K562 (cell line): ENCODE data around the gene LMX1B. TPM values are rescaled to one million over a fixed set of nuclear protein-coding genes. Genes with fewer than 3 reads are reported as not detected.

ENCODE experiments used
- ATAC-seq: fragments of 200-7000 bp; cut with Tn5 transposase; 3 replicates; pipeline ENCODE4 v1.9.1; 2020; ENCODE audit warnings: moderate library complexity
- BruUV-seq: library from RNA; stranded (reverse); fragments of 400-500 nt; replicated peaks from 2 replicates; lab custom pipeline; 2021; lab: Mats Ljungman, UMichigan
- CTCF ChIA-PET: fragments of 300-600 bp; formaldehyde crosslinking; extraction: SDS; loops from one replicate; lab custom pipeline; 2021; ENCODE audit warnings: low intra/inter-chr PET ratio; lab: Yijun Ruan, JAX
- POLR2A ChIA-PET: fragments of 300-600, 350-650 bp; sonication (Branson Sonifier 250); formaldehyde crosslinking; extraction: SDS; loops from one replicate; lab custom pipeline; 2021; ENCODE audit warnings: antibody characterized with exemption, inconsistent platforms; lab: Yijun Ruan, JAX
- DNase-seq, 4 experiments: peaks; one replicate each; pipeline versions ENCODE4 v3.0.0 to v3.0.0-alpha.2; 2011 to 2018; ENCODE audit warnings: low spot score in 3 of 4, mixed read lengths in 3 of 4; ENCODE audit errors: extremely low read depth in 1 of 4
- FAIRE-seq: peaks from 2 replicates; lab custom pipeline; 2011; peaks lifted over from hg19 to GRCh38; lab: Jason Lieb, UNC
- H2AFZ ChIP-seq: 2 replicates; pipeline ENCODE4 v1.6.0; 2011; ENCODE audit warnings: low read depth, low read length, control low read depth, inconsistent platforms
- H3K27ac ChIP-seq: fragments of 200-600 bp; 3 replicates; pipeline ENCODE4 v1.8.0; 2011; ENCODE audit warnings: low read depth, mild to moderate bottlenecking, control low read depth, inconsistent platforms, low read length, moderate library complexity, mixed read lengths; ENCODE audit errors: extremely low read depth
- H3K27me3 ChIP-seq, 2 experiments: fragments of 300-600 bp in 1 of 2; 2 replicates in 1 of 2; 3 replicates in 1 of 2; pipeline versions ENCODE4 v1.6.0 to v1.8.0; 2011; ENCODE audit warnings: inconsistent platforms in 2 of 2, low read length in 2 of 2, mild to moderate bottlenecking in 1 of 2, mixed read lengths in 1 of 2, moderate library complexity in 1 of 2; ENCODE audit not compliant: control insufficient read depth in 2 of 2, insufficient read depth in 2 of 2
- H3K36me3 ChIP-seq: fragments of 300-600 bp; 3 replicates; pipeline ENCODE4 v1.8.0; 2011; ENCODE audit warnings: mild to moderate bottlenecking, low read length, inconsistent platforms; ENCODE audit not compliant: control insufficient read depth, insufficient read depth
- H3K4me1 ChIP-seq, 2 experiments: fragments of 200-600 bp in 1 of 2; replicated peaks in 1 of 2; 2 replicates in 1 of 2; 3 replicates in 1 of 2; pipeline versions ENCODE4 v1.5.1 to v1.8.0; 2011; ENCODE audit warnings: inconsistent platforms in 2 of 2, low read length in 2 of 2, mild to moderate bottlenecking in 1 of 2, mixed read lengths in 1 of 2, moderate library complexity in 1 of 2; ENCODE audit not compliant: control insufficient read depth in 2 of 2, insufficient read depth in 2 of 2
- H3K4me2 ChIP-seq: 2 replicates; pipeline ENCODE4 v1.6.1; 2011; ENCODE audit warnings: low read length, control low read depth, inconsistent platforms, mixed read lengths; ENCODE audit not compliant: insufficient read depth
- H3K4me3 ChIP-seq: fragments of 200-600 bp; sonication (generic), shearing (Covaris generic); 2 replicates; pipeline ENCODE4 v1.5.1; 2016; ENCODE audit warnings: control low read depth, inconsistent platforms
- H3K79me2 ChIP-seq: fragments of 200-600 bp; 3 replicates; pipeline ENCODE4 v1.8.0; 2011; ENCODE audit warnings: low read length, inconsistent platforms; ENCODE audit not compliant: control insufficient read depth, insufficient read depth
- H3K9ac ChIP-seq, 2 experiments: 2 replicates each; pipeline versions ENCODE4 v1.6.0 to v1.6.1; 2011; ENCODE audit warnings: low read depth in 2 of 2, low read length in 2 of 2, control low read depth in 1 of 2, inconsistent platforms in 1 of 2, mild to moderate bottlenecking in 1 of 2, mixed read lengths in 1 of 2; ENCODE audit not compliant: insufficient read depth in 1 of 2
- H3K9me1 ChIP-seq: one replicate; pipeline ENCODE4 v1.6.0; 2011; ENCODE audit warnings: inconsistent platforms, mild to moderate bottlenecking, low read length, moderate library complexity; ENCODE audit not compliant: control insufficient read depth, insufficient read depth
- H3K9me3 ChIP-seq: replicated peaks from 2 replicates; pipeline ENCODE4 v1.5.1; 2011; ENCODE audit warnings: low read depth, low read length, inconsistent platforms; ENCODE audit not compliant: control insufficient read depth, insufficient read depth
- H4K20me1 ChIP-seq: replicated peaks from 2 replicates; pipeline ENCODE4 v1.6.1; 2011; ENCODE audit warnings: low read length, inconsistent platforms, mixed read lengths; ENCODE audit not compliant: control insufficient read depth, insufficient read depth
- CHD2 ChIP-seq: IDR thresholded peaks from 2 replicates; pipeline ENCODE4 v1.6.1; 2011; ENCODE audit warnings: low read depth, low read length
- HDAC1 ChIP-seq, 2 experiments: fragments of 450-650 bp; IDR thresholded peaks; 2 replicates each; pipeline ENCODE4 v1.6.1; 2016 to 2017; ENCODE audit warnings: inconsistent platforms in 1 of 2, mild to moderate bottlenecking in 1 of 2, moderate library complexity in 1 of 2
- HMG20B ChIP-seq: fragments of 250-450 bp; sonication (Bioruptor Pico); IDR thresholded peaks from 2 replicates; pipeline ENCODE4 v1.5.0; 2021; ENCODE audit warnings: mild to moderate bottlenecking
- ZNF699 ChIP-seq: fragments of 250-450 bp; sonication (Bioruptor Pico); IDR thresholded peaks from 2 replicates; pipeline ENCODE4 v1.8.0; 2021; ENCODE audit warnings: mild to moderate bottlenecking, moderate library complexity; ENCODE audit not compliant: insufficient replicate concordance
- WGBS: fragments of 100-300 bp; shearing (Covaris generic); methylation state at CpG from one replicate; pipeline ENCODE4 v1.1.6; 2016; ENCODE audit warnings: low coverage, mixed read lengths; ENCODE audit not compliant: insufficient coverage; ENCODE audit errors: missing lambda C conversion rate; 5-methylcytosine and 5-hydroxymethylcytosine counted together
- in situ Hi-C: fragments of 300-500 bp; cut with MboI; formaldehyde crosslinking; loops from 4 replicates; pipeline ENCODE4 v1.15.0; 2018; ENCODE audit warnings: inconsistent platforms, mixed read lengths
- intact Hi-C: fragments of 100-400 bp; cut with micrococcal nuclease; formaldehyde crosslinking; loops from 2 replicates; pipeline ENCODE4 v1.14.2; 2022
- polyA plus RNA-seq, 8 experiments: library from polyadenylated mRNA; depleted of rRNA in 4 of 8; stranded (reverse) in 5 of 8; unstranded in 3 of 8; fragments of >200 nt; fragmentation: Nextera tagmentation in 2 of 8; fragmentation: Illumina TruSeq in 1 of 8; extraction: Ambion mirVana in 2 of 8; extraction: Trizol in 1 of 8; gene quantifications; 2 replicates each; pipeline versions ENCODE4 v1.2.1 to v1.2.3, GENCODE V29; 2011 to 2014; ENCODE audit warnings: inconsistent platforms in 1 of 8, missing spikeins in 1 of 8
- total RNA-seq, 7 experiments: library from RNA; depleted of rRNA in 6 of 7; stranded (reverse); fragments of >200 nt in 6 of 7; fragmentation: Illumina TruSeq in 2 of 7; extraction: Trizol in 2 of 7; gene quantifications; 2 replicates each; pipeline versions ENCODE4 v1.2.1 to v1.2.3, GENCODE V29; 2011 to 2021; ENCODE audit warnings: low replicate concordance in 1 of 7
- TF ChIP-seq, protein P1 (sequence below): fragments of 250-450 bp; sonication (Bioruptor Pico); IDR thresholded peaks from 2 replicates; pipeline ENCODE4 v1.4.0; 2020

LMX1B gene
- total and polyA plus RNA-seq, 9 of the 15 experiments (the other 6 are each of a cell fraction or from before 2014, with no cell fraction given) = not detected

DNA sequence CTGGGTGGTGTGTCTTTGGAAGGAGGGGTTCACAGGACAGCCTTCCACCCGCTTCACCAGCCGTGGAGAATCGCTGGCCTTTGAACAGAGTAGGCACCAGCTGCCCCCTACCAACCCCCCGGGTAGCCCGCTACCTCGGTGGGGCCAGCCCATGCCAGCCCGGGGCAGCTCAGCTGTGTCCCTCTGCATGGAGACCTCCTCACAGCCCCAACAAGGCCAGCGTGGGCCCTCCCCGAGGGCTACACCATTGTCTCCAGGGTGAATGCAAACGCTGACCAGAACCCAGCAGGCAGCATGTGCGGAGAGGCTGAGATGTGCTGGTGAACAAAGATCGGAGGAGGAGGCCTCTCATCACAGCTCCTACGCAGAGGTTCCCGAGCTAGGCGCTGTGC is 51.9 kb downstream of the LMX1B start:
- H3K4me3 ChIP-seq = no peak overlapping the region
- DNase-seq = no peak
- no peak overlapping the region for H3K27ac ChIP-seq
- peaks cover 0 to 24% of the 10 kb centered on the region in 2 experiments; a peak in 2 of 5 replicates for H3K4me1 ChIP-seq
- H3K4me2 ChIP-seq = no peak overlapping the region
- H3K36me3 ChIP-seq = no peaks in the 10 kb centered on the region
- ATAC-seq = no peak
- in situ Hi-C loops (no loop called here), intact Hi-C loops (no loop called here)
- WGBS = 3% methylated on average over 12 of the region's 15 CpGs
- peaks cover 6% of the 10 kb centered on the region; the same call in 1 of the 2 replicates for H4K20me1 ChIP-seq
- H3K9me3 ChIP-seq = no peaks in the 10 kb centered on the region
- no TSS peak for BruUV-seq
- CTCF ChIA-PET = no interaction called here
- H3K9me1 ChIP-seq = no peaks in the 10 kb centered on the region
- peaks cover 14 to 57% of the 10 kb centered on the region in 2 experiments; a peak in 4 of 5 replicates for H3K27me3 ChIP-seq
- no peak overlapping the region for H2AFZ ChIP-seq
- FAIRE-seq = no peak
- no peaks in the 10 kb centered on the region for H3K79me2 ChIP-seq
- POLR2A ChIA-PET = interaction anchor here (0.6 to 1.3 kb wide), 3 partner anchors 24 to 142 kb away, joined by 3 to 5 read pairs (median 4); no protein-coding TSS in a partner anchor
- no peak overlapping the region; a peak in 1 of 4 replicates for H3K9ac ChIP-seq
- TF ChIP-seq, protein P1, sequence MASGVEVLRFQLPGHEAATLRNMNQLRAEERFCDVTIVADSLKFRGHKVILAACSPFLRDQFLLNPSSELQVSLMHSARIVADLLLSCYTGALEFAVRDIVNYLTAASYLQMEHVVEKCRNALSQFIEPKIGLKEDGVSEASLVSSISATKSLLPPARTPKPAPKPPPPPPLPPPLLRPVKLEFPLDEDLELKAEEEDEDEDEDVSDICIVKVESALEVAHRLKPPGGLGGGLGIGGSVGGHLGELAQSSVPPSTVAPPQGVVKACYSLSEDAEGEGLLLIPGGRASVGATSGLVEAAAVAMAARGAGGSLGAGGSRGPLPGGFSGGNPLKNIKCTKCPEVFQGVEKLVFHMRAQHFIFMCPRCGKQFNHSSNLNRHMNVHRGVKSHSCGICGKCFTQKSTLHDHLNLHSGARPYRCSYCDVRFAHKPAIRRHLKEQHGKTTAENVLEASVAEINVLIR (CRISPR knock-in tag) = no peak
- no peak for TF ChIP-seq HDAC1 (IDR thresholded peaks at IDR 0.05)
- no peak for TF ChIP-seq ZNF699 (CRISPR knock-in tag)
- TF ChIP-seq HMG20B (CRISPR knock-in tag) = no peak
- TF ChIP-seq CHD2 = no peak
